Activated CD4-positive, alpha-beta T cell treated with anti-CD3 and anti-CD28 coated beads, Interleukin-2, amount 50 U/mL, for 48 hours (primary cell): Measurements from ENCODE around the gene RGS7.

Experiments used
- DNase-seq, 2 experiments: peaks; one replicate each; pipeline ENCODE4 v3.0.0-alpha.2; 2020

Gene RGS7

GRCh38 chr1:240968864-240969263 is 388.1 kb downstream of the RGS7 start:
- no peak for DNase-seq

- DNase-seq = no peak
Observed at GRCh38 chr1:240967070-240967724, 389.8 kb downstream of the RGS7 start.

DNA sequence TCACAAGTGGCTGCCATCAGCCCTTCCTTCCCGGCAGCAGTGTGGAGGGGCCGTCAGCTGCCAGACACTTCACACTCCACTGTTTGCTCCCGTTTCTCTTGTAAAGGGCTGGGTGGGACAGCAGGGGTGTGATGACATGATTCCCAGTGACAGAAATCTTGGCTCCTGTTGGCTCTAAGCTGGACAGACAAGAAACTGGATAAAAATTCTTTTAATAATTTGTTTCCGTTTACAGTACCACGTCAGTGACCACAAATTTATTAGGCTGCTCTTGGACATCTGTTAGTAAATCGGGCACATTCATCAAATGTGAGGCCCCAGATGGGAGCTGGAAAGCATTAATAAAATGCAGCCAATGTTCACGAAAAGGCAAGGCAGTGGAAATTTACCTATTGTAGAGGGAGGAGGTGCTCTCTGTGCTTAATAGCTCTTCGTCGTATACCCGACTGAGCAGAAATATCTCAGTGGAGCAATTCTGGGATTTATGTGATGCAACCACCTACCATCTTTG is 391.4 kb downstream of the RGS7 start:
- no peak for DNase-seq

- no peak for DNase-seq
Observed at GRCh38 chr1:240962086-240962485, 394.9 kb downstream of the RGS7 start.

GRCh38 chr1:240956424-240956823 is 400.6 kb downstream of the RGS7 start:
- no peak for DNase-seq

GRCh38 chr1:240956020-240956419 is 401.0 kb downstream of the RGS7 start:
- no peak for DNase-seq

DNA sequence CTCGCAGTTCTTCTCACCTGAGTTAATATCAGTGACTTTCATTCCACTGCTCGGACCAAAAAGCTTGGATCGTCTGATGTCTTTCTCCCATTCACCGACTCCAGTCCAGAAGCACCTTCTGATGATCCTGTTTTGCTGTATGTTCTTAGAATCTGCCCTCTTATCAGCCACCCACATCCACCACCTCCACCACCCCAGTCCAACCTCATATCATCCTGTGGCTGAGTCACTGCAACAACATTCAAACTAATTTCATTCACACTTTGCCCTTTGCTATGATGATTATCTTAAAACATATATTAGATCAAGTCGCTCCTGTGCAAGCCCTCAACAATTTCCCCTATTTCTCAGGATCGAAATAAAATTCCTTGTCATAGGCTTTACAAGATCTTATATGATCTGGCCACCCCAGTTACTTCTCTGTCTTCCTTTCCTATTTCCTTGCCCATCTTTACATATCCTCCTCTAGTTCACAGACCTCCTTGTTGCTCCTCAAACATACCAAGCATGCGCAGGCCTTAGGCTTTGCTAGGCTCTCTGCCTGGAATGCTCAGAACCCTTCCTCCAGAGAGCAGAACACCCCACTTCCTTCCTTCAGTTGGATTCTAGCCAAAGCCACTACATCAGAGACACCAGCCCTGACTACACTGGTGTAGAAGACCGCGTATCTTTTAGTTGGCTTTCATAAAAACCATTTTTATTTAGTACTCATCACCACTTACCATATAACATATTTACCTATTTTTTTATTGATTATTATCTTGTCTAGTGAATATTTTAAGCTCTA is 409.4 kb downstream of the RGS7 start:
- no peak for DNase-seq

- peak in 1 of 2 experiments; percentile 6 for DNase-seq
Observed at GRCh38 chr1:240946926-240947325, 410.1 kb downstream of the RGS7 start.

DNA sequence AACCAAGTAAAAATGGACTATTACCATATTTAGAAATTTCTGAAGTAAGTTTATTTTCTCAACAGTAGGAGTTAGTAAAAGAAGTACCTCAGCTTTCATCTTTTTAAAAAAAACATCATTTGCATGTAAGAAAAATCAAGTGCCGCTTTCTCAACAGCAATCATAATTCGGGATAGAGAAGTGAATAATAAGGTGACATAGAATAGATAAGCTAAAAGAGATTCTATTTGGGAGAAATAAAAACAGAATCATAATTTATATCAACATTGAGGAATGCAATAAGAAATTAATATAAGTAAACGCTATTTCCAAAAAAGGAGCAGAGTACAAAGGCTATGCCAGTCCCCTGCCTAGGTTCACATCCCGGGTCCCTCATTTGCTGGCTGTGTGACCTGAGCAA is 414.1 kb downstream of the RGS7 start:
- no peak for DNase-seq

GRCh38 chr1:240941701-240942370 is 415.2 kb downstream of the RGS7 start:
- no peak for DNase-seq

GRCh38 chr1:240936911-240937668 is 419.9 kb downstream of the RGS7 start:
- no peak for DNase-seq

GRCh38 chr1:240935920-240936319 is 421.1 kb downstream of the RGS7 start:
- no peak for DNase-seq

DNA sequence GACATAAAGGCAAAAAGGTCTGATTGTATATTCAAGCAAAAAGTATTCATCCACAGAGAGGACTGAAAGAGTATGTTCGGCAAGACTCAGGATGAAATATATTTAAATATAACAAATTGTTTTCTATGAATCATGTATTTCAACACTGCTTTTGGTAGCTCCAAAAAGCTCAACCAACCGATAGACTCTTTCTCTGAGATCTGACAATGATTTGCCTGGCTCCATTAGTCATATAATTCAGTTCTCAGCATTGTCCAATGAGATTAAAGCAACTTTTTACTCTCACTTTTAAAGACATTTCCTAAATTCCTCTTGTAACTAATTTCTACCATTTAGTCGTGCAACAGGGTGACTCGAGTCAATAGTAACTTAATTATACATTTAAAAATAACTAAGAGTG is 426.0 kb downstream of the RGS7 start:
- DNase-seq = no peak

GRCh38 chr1:240928265-240928664 is 428.7 kb downstream of the RGS7 start:
- no peak for DNase-seq

GRCh38 chr1:240927821-240928220 is 429.2 kb downstream of the RGS7 start:
- no peak for DNase-seq

DNA sequence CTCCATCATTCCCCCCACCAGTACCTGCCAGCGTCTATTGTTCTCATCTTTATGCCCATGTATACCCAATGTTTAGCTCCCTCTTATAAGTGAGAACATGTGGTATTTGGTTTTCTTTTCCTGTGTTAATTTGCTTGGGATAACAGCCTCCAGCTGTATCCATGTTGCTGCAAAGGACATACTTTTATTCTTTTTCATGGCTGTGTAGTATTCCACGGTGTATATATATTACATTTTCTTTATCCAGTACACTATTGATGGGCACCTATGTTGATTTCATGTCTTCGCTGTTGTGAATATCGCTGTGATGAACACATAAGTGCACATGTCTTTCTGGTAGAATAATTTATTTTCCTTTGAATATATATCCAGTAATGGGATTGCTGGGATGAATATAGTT is 431.7 kb downstream of the RGS7 start:
- no peak for DNase-seq

DNA sequence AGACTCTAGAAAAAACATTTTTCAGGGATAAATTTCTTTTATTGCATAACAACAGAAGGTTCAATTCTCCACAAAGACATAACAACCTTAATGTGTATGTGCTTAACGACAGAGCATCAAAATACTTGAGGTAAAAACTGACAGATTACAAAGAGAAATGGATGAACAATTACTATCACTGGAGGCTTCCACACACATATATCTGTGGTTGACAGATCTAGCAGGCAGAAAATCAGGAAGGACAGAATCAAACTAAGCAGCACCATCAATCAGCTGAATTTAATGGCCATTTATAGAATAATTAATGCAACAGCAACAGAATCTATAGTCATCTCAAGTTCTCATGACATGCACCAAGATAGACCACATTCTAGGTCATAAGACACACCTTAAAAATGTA is 439.0 kb downstream of the RGS7 start:
- no peak for DNase-seq

- no peak for DNase-seq
Observed at GRCh38 chr1:240914506-240914905, 442.5 kb downstream of the RGS7 start.

GRCh38 chr1:240912821-240913220 is 444.2 kb downstream of the RGS7 start:
- no peak for DNase-seq

DNA sequence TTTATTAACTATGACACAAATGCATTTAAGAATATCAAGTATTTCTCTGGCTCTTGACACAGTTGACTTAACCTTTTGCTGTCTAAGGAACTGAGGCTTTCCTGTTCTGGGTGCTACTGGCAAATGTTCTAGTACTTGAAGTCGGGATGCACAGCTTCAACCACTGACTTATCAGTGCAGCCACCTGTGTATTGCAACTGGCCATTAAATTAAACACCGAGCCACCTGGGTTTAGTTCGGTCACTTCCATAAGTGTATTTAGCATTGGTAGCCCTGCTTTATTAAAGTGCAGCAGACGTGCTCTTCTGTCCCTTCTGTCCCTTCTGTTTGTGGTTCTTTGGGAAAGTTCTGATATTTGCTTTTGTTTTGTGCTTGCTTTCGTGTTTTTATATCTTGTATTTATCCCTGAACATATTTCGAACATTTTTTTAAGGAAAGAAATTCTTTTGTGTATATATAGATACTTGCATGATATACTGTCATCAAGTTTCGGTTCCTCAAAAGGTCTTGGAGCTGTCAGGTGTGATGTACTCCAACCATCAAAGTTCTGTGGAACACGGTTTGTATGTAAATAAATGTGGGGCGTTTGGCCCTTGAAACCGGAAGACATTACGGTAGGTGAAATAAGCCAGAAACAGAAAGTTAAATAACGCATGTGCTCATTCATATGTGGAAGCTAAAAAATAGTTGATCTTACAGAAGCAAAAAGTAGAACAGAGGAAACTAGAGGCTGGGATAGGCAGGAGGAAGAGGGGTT is 447.1 kb downstream of the RGS7 start:
- DNase-seq = no peak

GRCh38 chr1:240906477-240906876 is 450.5 kb downstream of the RGS7 start:
- no peak for DNase-seq

GRCh38 chr1:240905225-240905765 is 451.7 kb downstream of the RGS7 start:
- DNase-seq = no peak
